ENCODE data around the gene ADCK2. TPM values are rescaled to one million over a fixed set of nuclear protein-coding genes. Genes with fewer than 3 reads are reported as not detected.
"Not testable (repeated sequence)": the region's sequence is repeated elsewhere in the genome, so short reads cannot be mapped to it uniquely, and the experiment has no call there.

Gene ADCK2
- total RNA-seq, 5 donors from 2014 or later (not counting 1 experiment from before 2014, with no cell fraction given) = 16.3 to 23.3 (median 20.2) TPM

- H3K9me3 ChIP-seq; H3K27ac ChIP-seq (ENCODE audit: low read length); DNase-seq; POLR2A ChIA-PET; H3K9me3 Mint-ChIP-seq; H3K36me3 ChIP-seq (ENCODE audit: control insufficient read depth in 2 of 2, extremely low read depth in 1 of 2, insufficient read depth in 1 of 2, low read length in 1 of 2); H3K4me3 Mint-ChIP-seq; H3K27ac Mint-ChIP-seq; CTCF ChIA-PET; ATAC-seq (replicated peaks in 1 of 4); H3K4me3 ChIP-seq (ENCODE audit: control insufficient read depth in 1 of 2, extremely low read depth in 1 of 2, low read length in 1 of 2); H3K36me3 Mint-ChIP-seq: not testable (repeated sequence)
- Histone ChIP-seq H3K27me3 (replicated peaks in 1 of 2; ENCODE audit: control insufficient read depth in 2 of 2, extremely low read depth in 1 of 2, insufficient read depth in 2 of 2, low read length in 1 of 2) (peaks cover 3 to 49% of the 10 kb centered on the region in 2 experiments), H3K4me1 (ENCODE audit: control insufficient read depth in 1 of 2, extremely low read depth in 1 of 2, insufficient read depth in 2 of 2, low read length in 2 of 2) (peaks cover 0 to 20% of the 10 kb centered on the region in 2 experiments)
- Mint-ChIP-seq H3K4me1 (peaks cover 16 to 20% (median 17%) of the 10 kb centered on the region in 3 donors), H3K27me3 (peaks cover 34% of the 10 kb centered on the region in 2 donors)
- 81% methylated on average over 7 of the region's 13 CpGs for WGBS (ENCODE audit: insufficient coverage)
Measured at GRCh38 chr7:140644761-140645160, 28.0 kb upstream of the ADCK2 start.

- H3K27ac Mint-ChIP-seq = no peak overlapping the region
- POLR2A ChIA-PET = no interaction called here
- Histone ChIP-seq H3K27me3 (replicated peaks in 1 of 2; ENCODE audit: control insufficient read depth in 2 of 2, extremely low read depth in 1 of 2, insufficient read depth in 2 of 2, low read length in 1 of 2) (peaks cover 2 to 45% of the 10 kb centered on the region in 2 experiments), H3K4me1 (ENCODE audit: control insufficient read depth in 1 of 2, extremely low read depth in 1 of 2, insufficient read depth in 2 of 2, low read length in 2 of 2) (peaks cover 0 to 15% of the 10 kb centered on the region in 2 experiments), H3K36me3 (ENCODE audit: control insufficient read depth in 2 of 2, extremely low read depth in 1 of 2, insufficient read depth in 1 of 2, low read length in 1 of 2) (no peaks in the 10 kb centered on the region), H3K9me3 (no peaks in the 10 kb centered on the region), H3K27ac (ENCODE audit: low read length) (no peak overlapping the region), H3K4me3 (ENCODE audit: control insufficient read depth in 1 of 2, extremely low read depth in 1 of 2, low read length in 1 of 2) (no peak overlapping the region)
- DNase-seq (peak in 1 of 35 experiments; percentile 14), ATAC-seq (replicated peaks in 1 of 4) (no peak)
- CTCF ChIA-PET = no interaction called here
- no peak overlapping the region for H3K4me3 Mint-ChIP-seq
- WGBS (ENCODE audit: insufficient coverage) = 62% methylated on average over 3 of the region's 8 CpGs
- H3K36me3 Mint-ChIP-seq = no peaks in the 10 kb centered on the region
- H3K9me3 Mint-ChIP-seq = no peaks in the 10 kb centered on the region
- H3K27me3 Mint-ChIP-seq = peaks cover 29 to 30% of the 10 kb centered on the region in 2 donors
- peaks cover 13 to 17% (median 13%) of the 10 kb centered on the region in 3 donors for H3K4me1 Mint-ChIP-seq
Measured at GRCh38 chr7:140645166-140645900, 27.4 kb upstream of the ADCK2 start.

- Mint-ChIP-seq H3K36me3 (no peaks in the 10 kb centered on the region), H3K27me3 (peaks cover 18 to 22% of the 10 kb centered on the region in 2 donors), H3K4me3 (no peak overlapping the region), H3K4me1 (peaks cover 5 to 7% (median 7%) of the 10 kb centered on the region in 3 donors), H3K27ac (no peak overlapping the region), H3K9me3 (no peaks in the 10 kb centered on the region)
- Histone ChIP-seq H3K27me3 (replicated peaks in 1 of 2; ENCODE audit: control insufficient read depth in 2 of 2, extremely low read depth in 1 of 2, insufficient read depth in 2 of 2, low read length in 1 of 2) (peaks cover 0 to 38% of the 10 kb centered on the region in 2 experiments), H3K9me3 (no peaks in the 10 kb centered on the region), H3K4me1 (ENCODE audit: control insufficient read depth in 1 of 2, extremely low read depth in 1 of 2, insufficient read depth in 2 of 2, low read length in 2 of 2) (peaks cover 0 to 8% of the 10 kb centered on the region in 2 experiments), H3K36me3 (ENCODE audit: control insufficient read depth in 2 of 2, extremely low read depth in 1 of 2, insufficient read depth in 1 of 2, low read length in 1 of 2) (no peaks in the 10 kb centered on the region), H3K4me3 (ENCODE audit: control insufficient read depth in 1 of 2, extremely low read depth in 1 of 2, low read length in 1 of 2) (no peak overlapping the region), H3K27ac (ENCODE audit: low read length) (no peak overlapping the region)
- ATAC-seq (replicated peaks in 1 of 4) (peak; percentile 83 to 92 (median 88)), DNase-seq (peak in 23 of 35 experiments; percentile 12 to 56 (median 23))
- ChIA-PET CTCF (interaction anchor here (0.6 to 0.8 kb wide), 3 partner anchors 122 to 1948 kb away, joined by 3 to 7 read pairs (median 4); no protein-coding TSS in a partner anchor), POLR2A (no interaction called here)
- WGBS (ENCODE audit: insufficient coverage) = no CpG with 5 or more reads among the region's 8 CpGs
Measured at GRCh38 chr7:140646931-140647647, 25.7 kb upstream of the ADCK2 start.

- H3K4me3 Mint-ChIP-seq = no peak overlapping the region
- CTCF ChIA-PET = interaction anchor here in 1 of 2 donors (0.6 to 1.2 kb wide), 2 partner anchors 10 to 1158 kb away, joined by 3 to 5 read pairs; no protein-coding TSS in a partner anchor
- WGBS (ENCODE audit: insufficient coverage) = no CpG with 5 or more reads among the region's 6 CpGs
Measured at GRCh38 chr7:140649556-140650205, 23.1 kb upstream of the ADCK2 start.

GRCh38 chr7:140650367-140650766 is 22.4 kb upstream of the ADCK2 start:
- no peak for ATAC-seq (replicated peaks in 1 of 4)

More at GRCh38 chr7:140649556-140650205, 23.1 kb upstream of the ADCK2 start:
- H3K36me3 Mint-ChIP-seq = no peaks in the 10 kb centered on the region
- Histone ChIP-seq H3K9me3 (no peaks in the 10 kb centered on the region), H3K36me3 (ENCODE audit: control insufficient read depth in 2 of 2, extremely low read depth in 1 of 2, insufficient read depth in 1 of 2, low read length in 1 of 2) (no peaks in the 10 kb centered on the region), H3K27me3 (replicated peaks in 1 of 2; ENCODE audit: control insufficient read depth in 2 of 2, extremely low read depth in 1 of 2, insufficient read depth in 2 of 2, low read length in 1 of 2) (peaks cover 0 to 21% of the 10 kb centered on the region in 2 experiments), H3K4me3 (ENCODE audit: control insufficient read depth in 1 of 2, extremely low read depth in 1 of 2, low read length in 1 of 2) (no peak overlapping the region), H3K4me1 (ENCODE audit: control insufficient read depth in 1 of 2, extremely low read depth in 1 of 2, insufficient read depth in 2 of 2, low read length in 2 of 2) (peaks cover 0 to 13% of the 10 kb centered on the region in 2 experiments), H3K27ac (ENCODE audit: low read length) (no peak overlapping the region)
- H3K27ac Mint-ChIP-seq = no peak overlapping the region
- POLR2A ChIA-PET = no interaction called here
- DNase-seq = no peak
- H3K4me1 Mint-ChIP-seq = peaks cover 11 to 12% (median 11%) of the 10 kb centered on the region in 3 donors
- ATAC-seq (replicated peaks in 1 of 4) = no peak
- no peaks in the 10 kb centered on the region for H3K9me3 Mint-ChIP-seq
- H3K27me3 Mint-ChIP-seq = peaks cover 7 to 9% of the 10 kb centered on the region in 2 donors

More at GRCh38 chr7:140650367-140650766, 22.4 kb upstream of the ADCK2 start:
- Histone ChIP-seq H3K36me3 (ENCODE audit: control insufficient read depth in 2 of 2, extremely low read depth in 1 of 2, insufficient read depth in 1 of 2, low read length in 1 of 2) (no peaks in the 10 kb centered on the region), H3K27me3 (replicated peaks in 1 of 2; ENCODE audit: control insufficient read depth in 2 of 2, extremely low read depth in 1 of 2, insufficient read depth in 2 of 2, low read length in 1 of 2) (peaks cover 0 to 14% of the 10 kb centered on the region in 2 experiments), H3K4me3 (ENCODE audit: control insufficient read depth in 1 of 2, extremely low read depth in 1 of 2, low read length in 1 of 2) (no peak overlapping the region), H3K4me1 (ENCODE audit: control insufficient read depth in 1 of 2, extremely low read depth in 1 of 2, insufficient read depth in 2 of 2, low read length in 2 of 2) (peaks cover 0 to 13% of the 10 kb centered on the region in 2 experiments), H3K9me3 (no peaks in the 10 kb centered on the region), H3K27ac (ENCODE audit: low read length) (no peak overlapping the region)
- DNase-seq = no peak
- Mint-ChIP-seq H3K36me3 (no peaks in the 10 kb centered on the region), H3K27me3 (peaks cover 6 to 7% of the 10 kb centered on the region in 2 donors), H3K4me1 (peaks cover 11 to 12% (median 11%) of the 10 kb centered on the region in 3 donors), H3K27ac (peak overlapping the region in 1 of 2 donors; percentile 25), H3K9me3 (no peaks in the 10 kb centered on the region), H3K4me3 (no peak overlapping the region)
- WGBS (ENCODE audit: insufficient coverage) = 72% methylated on average over 9 of the region's 12 CpGs
- ChIA-PET POLR2A (no interaction called here), CTCF (interaction anchor here in 1 of 2 donors (0.6 to 1.2 kb wide), 2 partner anchors 9 to 1157 kb away, joined by 3 to 5 read pairs; no protein-coding TSS in a partner anchor)
